GM13977 (cell line): ENCODE measurements around the gene RND1.

Experiments used
- DNase-seq: peaks from one replicate; pipeline ENCODE4 v3.0.0; 2012; ENCODE audit warnings: low spot score
- in situ Hi-C: fragments of 300-500 bp; cut with MboI; formaldehyde crosslinking; loops from one replicate; pipeline ENCODE4 v1.12.0; 2022; ENCODE audit warnings: low sequenced_read_pairs, low pct_unique_long_range_greater_than_20kb, mixed read lengths, inconsistent platforms; ENCODE audit not compliant: unreplicated experiment
- TF ChIP-seq, protein P1 (sequence below): IDR thresholded peaks from 2 replicates; pipeline ENCODE4 v1.5.1; 2012; ENCODE audit warnings: mild to moderate bottlenecking, control low read depth; ENCODE audit not compliant: insufficient read depth; ENCODE audit errors: extremely low read depth, missing control alignments

The RND1 gene

DNA sequence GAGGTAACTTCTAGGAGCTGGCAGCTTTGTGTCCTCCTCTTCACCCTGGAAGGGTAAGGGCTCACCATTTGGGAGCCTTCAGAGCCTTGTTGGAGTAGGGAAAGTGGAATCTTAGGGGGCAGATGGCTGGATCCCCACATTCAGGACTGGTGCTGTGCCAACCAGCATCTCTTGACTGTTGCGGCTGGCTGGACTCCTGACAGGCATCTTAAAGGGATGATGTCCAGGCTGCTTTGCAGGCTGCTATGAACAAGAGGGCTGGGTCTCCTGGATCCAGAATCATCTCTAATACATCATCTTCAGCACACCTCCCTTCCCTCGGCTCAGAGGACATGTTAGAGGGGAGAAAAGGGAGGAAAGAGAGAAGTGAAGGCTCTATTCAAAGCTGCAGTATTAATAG lies 43.0 kb downstream of the RND1 start:
- no peak for DNase-seq
- in situ Hi-C loops: no loop called here
- TF ChIP-seq, protein P1, sequence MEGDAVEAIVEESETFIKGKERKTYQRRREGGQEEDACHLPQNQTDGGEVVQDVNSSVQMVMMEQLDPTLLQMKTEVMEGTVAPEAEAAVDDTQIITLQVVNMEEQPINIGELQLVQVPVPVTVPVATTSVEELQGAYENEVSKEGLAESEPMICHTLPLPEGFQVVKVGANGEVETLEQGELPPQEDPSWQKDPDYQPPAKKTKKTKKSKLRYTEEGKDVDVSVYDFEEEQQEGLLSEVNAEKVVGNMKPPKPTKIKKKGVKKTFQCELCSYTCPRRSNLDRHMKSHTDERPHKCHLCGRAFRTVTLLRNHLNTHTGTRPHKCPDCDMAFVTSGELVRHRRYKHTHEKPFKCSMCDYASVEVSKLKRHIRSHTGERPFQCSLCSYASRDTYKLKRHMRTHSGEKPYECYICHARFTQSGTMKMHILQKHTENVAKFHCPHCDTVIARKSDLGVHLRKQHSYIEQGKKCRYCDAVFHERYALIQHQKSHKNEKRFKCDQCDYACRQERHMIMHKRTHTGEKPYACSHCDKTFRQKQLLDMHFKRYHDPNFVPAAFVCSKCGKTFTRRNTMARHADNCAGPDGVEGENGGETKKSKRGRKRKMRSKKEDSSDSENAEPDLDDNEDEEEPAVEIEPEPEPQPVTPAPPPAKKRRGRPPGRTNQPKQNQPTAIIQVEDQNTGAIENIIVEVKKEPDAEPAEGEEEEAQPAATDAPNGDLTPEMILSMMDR: no peak

- DNase-seq: no peak
- TF ChIP-seq, protein P1: no peak
- in situ Hi-C loops: no loop called here
Measured at GRCh38 chr12:48822139-48822538, 43.5 kb downstream of the RND1 start.

DNA sequence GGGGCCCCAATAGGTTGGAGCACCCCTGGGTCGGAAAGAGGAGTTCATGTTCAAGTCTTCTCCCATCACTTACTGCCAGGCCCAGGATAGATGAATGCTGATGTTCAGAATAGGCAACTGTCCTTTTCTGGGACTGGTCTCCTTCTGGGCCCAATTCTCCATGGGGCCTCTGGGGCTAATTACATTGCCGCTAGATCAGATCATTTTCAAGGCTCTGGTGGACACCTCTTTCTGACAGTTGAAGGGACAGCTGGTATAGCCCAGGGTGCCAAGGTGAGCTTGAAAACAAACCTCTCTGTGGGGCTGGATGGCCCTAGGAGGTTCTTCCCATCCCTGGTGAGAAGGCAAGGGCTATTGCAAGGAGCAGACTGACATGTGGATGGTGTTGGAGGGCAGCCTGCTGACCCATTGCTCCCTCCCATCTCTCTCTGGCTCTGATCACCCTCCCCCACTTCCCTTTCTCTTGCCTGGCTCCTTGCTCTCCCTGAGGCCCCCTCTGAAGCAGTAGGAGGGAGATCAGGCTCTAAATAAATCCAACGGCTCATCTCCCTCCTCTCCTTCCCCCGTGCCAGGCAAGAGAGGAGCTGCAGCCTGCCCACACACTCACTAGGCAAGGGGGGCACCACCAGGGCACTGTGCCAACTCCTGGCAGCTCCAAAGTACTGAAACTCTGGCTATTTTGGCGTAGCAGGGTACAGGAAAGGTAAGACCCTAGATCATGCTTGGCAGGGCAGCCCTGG lies 45.5 kb downstream of the RND1 start:
- in situ Hi-C loops: no loop called here
- no peak for DNase-seq
- TF ChIP-seq, protein P1: no peak

DNA sequence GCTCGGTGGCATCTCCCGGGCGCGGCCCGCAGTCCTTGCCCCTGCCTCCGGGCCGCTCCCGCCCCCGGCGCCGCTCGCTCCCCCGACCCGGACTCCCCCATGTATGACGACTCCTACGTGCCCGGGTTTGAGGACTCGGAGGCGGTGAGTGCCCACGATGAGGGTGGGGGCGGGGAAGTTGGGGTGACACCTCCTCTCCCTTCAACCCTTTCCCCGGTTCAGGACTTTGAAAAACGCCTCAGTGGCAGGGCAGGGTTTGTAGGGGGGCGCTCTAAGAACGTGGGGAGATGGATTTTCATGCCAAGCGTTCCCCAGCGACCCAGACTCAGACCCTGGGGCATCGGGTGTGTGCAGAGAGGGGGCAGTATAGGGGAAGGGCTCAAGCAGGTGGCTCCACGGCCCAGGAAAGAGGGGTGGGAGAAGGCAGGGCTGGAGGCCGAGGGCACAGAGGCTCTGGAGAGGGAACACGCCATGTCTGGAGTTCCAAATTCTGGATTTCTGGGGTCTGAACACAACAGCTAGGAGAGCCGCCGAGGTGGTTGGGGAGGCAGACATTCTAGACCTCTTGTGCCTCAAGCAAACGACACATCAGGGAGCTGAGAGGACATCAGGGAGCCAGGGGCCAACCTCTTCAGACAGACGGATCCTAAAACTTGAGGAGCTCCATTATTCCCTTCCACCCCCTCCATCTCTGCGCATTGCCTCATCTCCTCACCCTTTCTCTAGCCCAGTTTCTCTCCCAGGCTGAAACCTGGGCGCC lies 46.7 kb downstream of the RND1 start:
- DNase-seq: no peak
- in situ Hi-C loops: no loop called here
- TF ChIP-seq, protein P1: peak; percentile 60

GRCh38 chr12:48817873-48818830 lies 47.5 kb downstream of the RND1 start, which contains the start of gene CACNB3:
CACNB3 (plus strand) TSS chr12:48818496; CDS start chr12:48818930, 434 bp downstream.
- TF ChIP-seq, protein P1: no peak
- DNase-seq: peak; percentile 85
- in situ Hi-C loops: no loop called here

DNA sequence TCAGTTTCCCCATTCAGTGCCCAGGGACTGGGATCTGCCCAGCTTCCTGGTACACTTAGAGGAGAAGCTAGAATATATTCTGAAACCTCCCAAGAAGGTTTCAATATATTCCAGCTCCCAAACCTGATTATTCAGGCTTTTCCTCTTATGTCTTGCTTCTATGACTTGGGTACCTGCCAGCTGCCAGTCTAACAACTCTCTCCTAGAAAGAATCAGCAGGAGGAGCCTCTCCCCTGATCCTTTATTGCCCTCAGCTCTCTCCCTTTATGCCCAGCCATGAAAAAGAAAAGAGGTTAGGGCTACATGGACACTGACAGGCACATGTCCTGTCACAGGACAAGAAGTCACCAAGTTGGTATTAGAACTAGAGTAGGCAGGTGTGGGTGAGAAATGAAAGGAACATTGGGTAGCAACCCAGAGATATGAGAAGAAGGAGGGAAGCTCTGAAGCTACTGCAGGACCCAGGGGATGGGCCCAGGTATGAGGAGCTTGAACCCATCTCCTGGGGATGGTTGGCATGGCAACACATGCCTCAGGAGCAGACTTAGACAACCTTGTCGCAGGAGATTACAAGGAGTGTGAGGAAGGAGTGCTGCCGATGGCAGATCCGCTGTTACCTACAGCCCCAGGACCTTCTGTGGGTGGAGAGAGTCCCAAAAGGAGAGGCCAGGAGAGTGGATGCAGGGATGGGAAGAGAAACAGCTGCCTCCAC lies 49.4 kb downstream of the RND1 start:
- TF ChIP-seq, protein P1: no peak
- in situ Hi-C loops: no loop called here
- DNase-seq: no peak
